NT2/D1 (cell line): ENCODE results near the gene PCDHGB4.

Source experiments
- DNase-seq: peaks from one replicate; pipeline ENCODE4 v3.0.0-alpha.2; 2011; ENCODE audit warnings: low read depth, low spot score
- H3K27me3 ChIP-seq: 2 replicates; pipeline ENCODE4 v1.6.0; 2011; ENCODE audit warnings: mild to moderate bottlenecking; ENCODE audit not compliant: insufficient read length, insufficient read depth
- H3K36me3 ChIP-seq: 2 replicates; pipeline ENCODE4 v1.6.1; 2011; ENCODE audit warnings: mild to moderate bottlenecking, low read length, mixed read lengths; ENCODE audit not compliant: insufficient read depth, insufficient read length
- H3K4me1 ChIP-seq: 2 replicates; pipeline ENCODE4 v1.5.1; 2011; ENCODE audit not compliant: insufficient read depth, insufficient read length
- H3K4me3 ChIP-seq: 2 replicates; pipeline ENCODE4 v1.5.1; 2011; ENCODE audit warnings: low read depth; ENCODE audit not compliant: insufficient read length
- H3K9ac ChIP-seq: 2 replicates; pipeline ENCODE4 v1.6.0; 2011; ENCODE audit warnings: low read depth; ENCODE audit not compliant: insufficient read length
- H3K9me3 ChIP-seq: 2 replicates; pipeline ENCODE4 v1.5.1; 2011; ENCODE audit warnings: mild to moderate bottlenecking, low read length; ENCODE audit not compliant: insufficient read depth
- SUZ12 ChIP-seq: IDR thresholded peaks from 2 replicates; pipeline ENCODE4 v1.6.1; 2011; ENCODE audit not compliant: insufficient read length, insufficient read depth; ENCODE audit errors: extremely low read depth
- YY1 ChIP-seq: IDR thresholded peaks from 2 replicates; pipeline ENCODE4 v1.6.1; 2011; ENCODE audit not compliant: insufficient read length, insufficient read depth
- ZNF274 ChIP-seq: IDR thresholded peaks from 2 replicates; pipeline ENCODE4 v1.6.1; 2011; ENCODE audit warnings: mild to moderate bottlenecking, low read depth, low read length

Gene PCDHGB4

DNA sequence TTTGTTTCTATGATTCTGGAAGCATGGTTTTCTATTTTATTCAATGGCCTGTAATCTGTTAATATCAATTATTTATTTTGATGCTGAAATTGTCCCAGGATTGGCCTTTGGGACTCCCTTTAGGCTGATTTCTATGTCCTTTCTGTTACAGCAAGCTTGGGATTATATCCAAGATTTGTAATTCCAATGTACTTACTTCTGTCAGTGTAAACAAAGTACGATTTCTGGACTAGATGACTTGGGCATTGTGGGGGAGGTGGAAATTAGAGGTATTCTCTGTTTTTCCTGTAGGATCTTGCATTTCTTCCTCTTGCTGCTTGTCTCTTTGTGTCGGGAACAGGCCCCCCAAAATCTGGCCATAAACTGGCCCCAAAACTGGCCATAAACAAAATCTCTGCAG lies 46.5 kb downstream of the PCDHGB4 start:
- no peak overlapping the region for H3K4me3 ChIP-seq
- no peak for TF ChIP-seq ZNF274
- no peak for TF ChIP-seq YY1
- TF ChIP-seq SUZ12 = no peak
- no peaks in the 10 kb centered on the region for H3K27me3 ChIP-seq
- peaks cover 18% of the 10 kb centered on the region; the same call in 1 of the 2 replicates for H3K9me3 ChIP-seq
- no peaks in the 10 kb centered on the region for H3K36me3 ChIP-seq
- H3K4me1 ChIP-seq = no peaks in the 10 kb centered on the region
- no peak for DNase-seq
- H3K9ac ChIP-seq = no peak overlapping the region

DNA sequence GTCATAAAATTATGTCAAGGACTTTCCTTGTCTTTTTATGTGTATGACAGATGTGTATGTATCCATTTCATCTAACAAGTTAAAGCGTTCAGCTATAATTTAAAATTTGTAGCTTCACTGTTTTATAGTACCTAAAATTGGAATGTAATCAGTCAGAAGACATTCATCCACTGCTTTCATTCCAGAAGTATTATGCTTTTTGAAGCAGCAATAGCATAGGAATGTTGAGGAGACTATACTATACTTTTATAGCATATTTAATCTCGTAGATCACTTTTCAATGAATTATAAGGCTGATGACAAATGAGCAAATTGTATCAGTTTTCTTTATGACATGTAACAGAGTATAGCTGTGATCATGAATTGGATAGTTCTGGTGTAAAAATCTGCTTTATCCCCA lies 49.7 kb downstream of the PCDHGB4 start:
- Histone ChIP-seq H3K27me3 (no peaks in the 10 kb centered on the region), H3K9me3 (peaks cover 7% of the 10 kb centered on the region; the same call in 1 of the 2 replicates), H3K9ac (no peak overlapping the region), H3K4me1 (no peaks in the 10 kb centered on the region), H3K36me3 (no peaks in the 10 kb centered on the region), H3K4me3 (no peak overlapping the region)
- no peak for DNase-seq
- no peak for TF ChIP-seq YY1
- no peak for TF ChIP-seq ZNF274
- no peak for TF ChIP-seq SUZ12

DNA sequence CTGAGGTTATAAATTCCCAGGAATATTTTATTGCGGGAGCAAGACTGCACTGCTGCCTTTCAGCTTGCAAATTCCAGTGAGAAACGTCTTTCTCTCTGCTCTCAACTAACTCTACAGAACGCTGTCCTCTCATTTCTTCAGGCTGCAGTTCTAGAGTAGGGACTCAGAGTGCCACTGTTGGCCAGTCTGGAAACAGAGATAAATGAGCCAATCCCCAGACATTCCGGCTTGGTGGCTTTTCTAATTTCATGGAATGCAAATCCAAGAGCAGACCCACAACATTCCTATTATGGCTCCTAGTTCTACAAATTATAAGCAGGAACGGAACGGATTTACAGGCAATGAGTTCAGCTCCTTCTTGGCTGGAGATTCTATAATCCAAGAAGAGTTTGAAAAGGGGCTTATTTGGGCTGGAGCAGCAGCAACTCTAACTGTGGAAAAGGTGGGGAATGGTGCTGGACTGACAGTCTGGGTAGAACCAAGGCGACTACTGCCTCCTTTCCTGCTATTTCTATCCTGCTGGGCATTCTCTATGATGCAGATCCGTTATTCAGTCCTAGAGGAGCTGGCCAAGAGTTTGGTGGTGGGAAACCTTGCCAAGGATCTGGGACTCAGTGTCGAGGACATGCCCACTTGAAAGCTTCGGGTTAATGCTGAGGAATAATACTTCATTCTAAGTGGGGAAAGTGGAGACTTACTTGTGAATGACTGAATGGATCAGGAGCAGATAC lies 52.1 kb downstream of the PCDHGB4 start:
- Histone ChIP-seq H3K27me3 (no peaks in the 10 kb centered on the region), H3K4me3 (no peak overlapping the region), H3K36me3 (no peaks in the 10 kb centered on the region), H3K4me1 (no peaks in the 10 kb centered on the region), H3K9me3 (peaks cover 6% of the 10 kb centered on the region), H3K9ac (no peak overlapping the region)
- no peak for DNase-seq
- no peak for TF ChIP-seq ZNF274
- TF ChIP-seq YY1 = no peak
- no peak for TF ChIP-seq SUZ12
